ENCODE results near the gene TFPI.

DNA sequence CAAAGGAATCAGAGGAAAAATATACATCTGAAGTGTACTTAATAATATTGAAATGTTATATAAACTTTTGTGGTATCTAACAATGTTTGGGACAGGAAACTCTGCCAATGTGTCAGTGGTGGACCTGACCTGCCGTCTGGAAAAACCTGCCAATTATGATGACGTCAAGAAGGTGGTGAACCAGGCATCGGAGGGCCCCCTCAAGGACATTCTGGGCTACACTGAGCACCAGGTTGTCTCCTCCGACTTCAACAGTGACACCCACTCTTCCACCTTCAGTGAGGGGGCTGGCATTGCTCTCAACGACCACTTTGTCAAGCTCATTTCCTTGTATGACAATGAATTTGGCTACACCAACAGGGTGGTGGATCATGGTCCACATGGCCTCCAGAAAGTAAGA is 138.8 kb downstream of the TFPI start:
- TF ChIP-seq CTCF (IDR thresholded peaks at IDR 0.05) (no peak), EZH2 (IDR thresholded peaks at IDR 0.05; ENCODE audit: borderline replicate concordance, insufficient read depth, low read depth, low read length, poor library complexity, severe bottlenecking) (no peak)
